Sigmoid colon (tissue), 7 donors: Measurements from ENCODE around the gene TCAIM. TPM values are rescaled to one million over a fixed set of nuclear protein-coding genes. Genes with fewer than 3 reads are reported as not detected.

Source experiments
- DNase-seq: peaks from one replicate; pipeline ENCODE4 v3.0.0-alpha.2; 2019
- H3K27ac ChIP-seq, 4 donors: fragments of 200-600 bp; sonication (generic); one replicate each; pipeline ENCODE4 v1.5.1; 2016 to 2019; ENCODE audit warnings: mild to moderate bottlenecking in 1 of 4
- H3K27me3 ChIP-seq, 3 donors: fragments of 200-600 bp; sonication (generic); one replicate each; pipeline ENCODE4 v1.5.1; 2019; ENCODE audit warnings: mild to moderate bottlenecking in 1 of 3
- H3K36me3 ChIP-seq, 4 donors: fragments of 200-600 bp; sonication (generic); one replicate each; pipeline ENCODE4 v1.5.1; 2016 to 2019
- H3K4me1 ChIP-seq, 4 donors: fragments of 200-600 bp; sonication (generic); one replicate each; pipeline ENCODE4 v1.5.1; 2017 to 2019
- H3K4me3 ChIP-seq, 4 donors: fragments of 200-600 bp; sonication (generic); one replicate each; pipeline ENCODE4 v1.5.1; 2017 to 2019; ENCODE audit warnings: mild to moderate bottlenecking in 2 of 4, moderate library complexity in 1 of 4
- H3K9me3 ChIP-seq, 4 donors: fragments of 200-600 bp in 3 of 4; sonication (generic) in 3 of 4; one replicate each; pipeline versions ENCODE4 v1.5.1 to v1.6.1; 2013 to 2019
- EP300 ChIP-seq, 4 donors: sonication (generic); formaldehyde crosslinking; IDR thresholded peaks; one replicate each; pipeline ENCODE4 v1.6.1; 2017; ENCODE audit warnings: antibody characterized with exemption in 4 of 4
- POLR2A ChIP-seq, 2 donors: fragments of 450-650 bp; IDR thresholded peaks; one replicate each; pipeline ENCODE4 v1.6.1; 2016; ENCODE audit warnings: antibody characterized with exemption in 2 of 2, mild to moderate bottlenecking in 2 of 2, moderate library complexity in 2 of 2
- POLR2AphosphoS5 ChIP-seq, 4 donors: sonication (generic); formaldehyde crosslinking; IDR thresholded peaks; one replicate each; pipeline ENCODE4 v1.6.1; 2017; ENCODE audit warnings: antibody characterized with exemption in 4 of 4
- WGBS, 2 donors: extraction: QIAGEN DNeasy Blood & Tissue Kit; methylation state at CpG; one replicate each; pipeline ENCODE4 v1.1.7; 2013; 5-methylcytosine and 5-hydroxymethylcytosine counted together
- intact Hi-C: fragments of 100-400 bp; cut with DNase I; formaldehyde crosslinking; loops from one replicate; pipeline ENCODE4 v1.15.1; 2023
- polyA plus RNA-seq, 3 donors: library from polyadenylated mRNA; stranded (reverse); fragments of 200-250 nt; gene quantifications; one replicate each; pipeline ENCODE4 v1.2.3, GENCODE V29; 2013
- total RNA-seq, 4 donors: library from RNA; depleted of rRNA; stranded (reverse); fragments of >200 nt; gene quantifications; one replicate each; pipeline ENCODE4 v1.1.0, GENCODE V29; 2016
- TF ChIP-seq, protein P1 (sequence below), 4 experiments: fragments of 450-650 bp in 3 of 4; fragments of 200-600 bp in 1 of 4; IDR thresholded peaks; one replicate each; pipeline ENCODE4 v1.5.1; 2016 to 2019; ENCODE audit warnings: antibody characterized with exemption in 4 of 4, mild to moderate bottlenecking in 3 of 4, moderate library complexity in 2 of 4
- donor health status: healthy with polysubstance abuse.
- donor health status: Bipolar disorder and iron deficiency.
- donor health status: healthy.

TCAIM gene
- total and polyA plus RNA-seq, 7 donors: 12.6 to 39.3 (median 30.3) TPM

DNA sequence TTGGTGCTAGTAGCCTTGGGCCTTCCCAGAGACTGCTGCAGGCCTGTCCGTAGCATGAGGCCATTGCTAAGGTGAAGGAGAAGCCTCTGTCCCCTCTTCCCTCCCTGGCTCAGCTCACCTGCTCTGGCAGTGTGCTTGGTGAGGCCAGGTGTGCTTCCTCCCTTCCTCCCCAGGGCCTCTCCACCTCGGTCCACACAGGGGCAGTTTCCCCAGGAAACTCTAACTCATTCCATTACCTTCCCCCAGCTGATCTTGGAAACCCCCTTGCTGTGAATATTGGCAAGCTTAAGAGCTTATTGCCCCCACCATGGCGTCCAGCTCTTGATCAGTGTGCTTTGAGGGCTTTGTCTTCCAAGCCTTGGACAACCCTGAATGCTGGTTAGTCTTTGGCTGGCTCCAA, 86.2 kb downstream of the TCAIM start:
- intact Hi-C loops: no loop called here
- no peak for TF ChIP-seq POLR2A (IDR thresholded peaks at IDR 0.05)
- no peak for TF ChIP-seq POLR2AphosphoS5 (IDR thresholded peaks at IDR 0.05)
- no peak for TF ChIP-seq EP300 (IDR thresholded peaks at IDR 0.05)
- TF ChIP-seq, protein P1, sequence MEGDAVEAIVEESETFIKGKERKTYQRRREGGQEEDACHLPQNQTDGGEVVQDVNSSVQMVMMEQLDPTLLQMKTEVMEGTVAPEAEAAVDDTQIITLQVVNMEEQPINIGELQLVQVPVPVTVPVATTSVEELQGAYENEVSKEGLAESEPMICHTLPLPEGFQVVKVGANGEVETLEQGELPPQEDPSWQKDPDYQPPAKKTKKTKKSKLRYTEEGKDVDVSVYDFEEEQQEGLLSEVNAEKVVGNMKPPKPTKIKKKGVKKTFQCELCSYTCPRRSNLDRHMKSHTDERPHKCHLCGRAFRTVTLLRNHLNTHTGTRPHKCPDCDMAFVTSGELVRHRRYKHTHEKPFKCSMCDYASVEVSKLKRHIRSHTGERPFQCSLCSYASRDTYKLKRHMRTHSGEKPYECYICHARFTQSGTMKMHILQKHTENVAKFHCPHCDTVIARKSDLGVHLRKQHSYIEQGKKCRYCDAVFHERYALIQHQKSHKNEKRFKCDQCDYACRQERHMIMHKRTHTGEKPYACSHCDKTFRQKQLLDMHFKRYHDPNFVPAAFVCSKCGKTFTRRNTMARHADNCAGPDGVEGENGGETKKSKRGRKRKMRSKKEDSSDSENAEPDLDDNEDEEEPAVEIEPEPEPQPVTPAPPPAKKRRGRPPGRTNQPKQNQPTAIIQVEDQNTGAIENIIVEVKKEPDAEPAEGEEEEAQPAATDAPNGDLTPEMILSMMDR (IDR thresholded peaks at IDR 0.05): no peak
- WGBS, 2 donors: 62 to 66% methylated on average over 3 of the region's 3 CpGs
- no peaks in the 10 kb centered on the region for H3K27me3 ChIP-seq
- no peaks in the 10 kb centered on the region for H3K36me3 ChIP-seq
- H3K4me1 ChIP-seq: no peaks in the 10 kb centered on the region
- no peak for DNase-seq
- H3K9me3 ChIP-seq: no peaks in the 10 kb centered on the region
- H3K4me3 ChIP-seq: no peak overlapping the region
- H3K27ac ChIP-seq: no peak overlapping the region

DNA sequence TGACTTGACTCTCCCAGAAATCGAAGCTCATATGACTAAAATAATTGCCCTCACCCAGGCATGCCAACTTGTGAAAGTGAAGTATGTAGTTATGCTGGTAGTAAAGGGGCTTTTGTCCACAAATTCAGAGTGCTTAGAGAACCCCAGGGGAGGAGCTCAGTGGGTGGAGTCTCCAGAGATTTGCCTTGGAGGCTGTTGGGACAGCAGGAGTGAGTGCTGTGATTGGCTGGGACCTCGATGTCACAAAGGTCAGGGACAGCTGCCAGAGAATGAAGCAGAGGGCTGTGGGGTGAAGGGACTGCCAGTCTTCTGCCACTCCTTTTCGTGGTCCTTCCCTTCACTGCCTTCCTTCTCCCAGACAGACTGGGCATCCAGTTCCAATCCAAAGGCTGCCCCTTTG, 89.1 kb downstream of the TCAIM start:
- H3K9me3 ChIP-seq: no peaks in the 10 kb centered on the region
- H3K27ac ChIP-seq: no peak overlapping the region
- no peak for DNase-seq
- no peak overlapping the region for H3K4me3 ChIP-seq
- TF ChIP-seq POLR2A (IDR thresholded peaks at IDR 0.05): no peak
- TF ChIP-seq EP300 (IDR thresholded peaks at IDR 0.05): no peak
- TF ChIP-seq, protein P1 (IDR thresholded peaks at IDR 0.05): no peak
- TF ChIP-seq POLR2AphosphoS5 (IDR thresholded peaks at IDR 0.05): no peak
- no peaks in the 10 kb centered on the region for H3K4me1 ChIP-seq
- H3K36me3 ChIP-seq: no peaks in the 10 kb centered on the region
- no peaks in the 10 kb centered on the region for H3K27me3 ChIP-seq
- intact Hi-C loops: no loop called here
- 85 to 87% methylated on average over 3 of the region's 3 CpGs for WGBS, 2 donors

DNA sequence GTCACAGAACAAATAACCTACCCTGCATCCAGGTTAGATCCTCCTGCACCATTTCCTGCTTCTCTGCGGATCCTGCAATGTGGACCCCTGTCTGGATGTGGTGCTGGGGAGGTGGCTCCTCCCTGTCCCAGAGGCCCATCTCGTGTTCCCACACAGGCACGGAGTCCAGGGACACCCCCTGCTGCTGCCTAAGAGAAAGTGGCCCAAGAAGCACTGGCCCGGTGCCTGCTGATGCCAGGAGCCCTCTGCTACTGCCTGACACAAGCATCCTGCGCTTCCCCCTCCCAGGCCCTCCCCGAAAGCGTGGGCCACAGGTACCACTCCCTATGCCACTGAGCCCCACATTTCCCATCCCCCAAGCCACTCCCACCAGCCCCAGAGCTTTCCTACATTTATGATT, 90.3 kb downstream of the TCAIM start:
- Histone ChIP-seq H3K4me3 (no peak overlapping the region), H3K36me3 (no peaks in the 10 kb centered on the region), H3K27ac (no peak overlapping the region), H3K9me3 (no peaks in the 10 kb centered on the region), H3K27me3 (no peaks in the 10 kb centered on the region), H3K4me1 (no peaks in the 10 kb centered on the region)
- 78 to 84% methylated on average over 7 of the region's 7 CpGs for WGBS, 2 donors
- TF ChIP-seq POLR2AphosphoS5 (IDR thresholded peaks at IDR 0.05): no peak
- TF ChIP-seq, protein P1 (IDR thresholded peaks at IDR 0.05): no peak
- no peak for TF ChIP-seq POLR2A (IDR thresholded peaks at IDR 0.05)
- no peak for TF ChIP-seq EP300 (IDR thresholded peaks at IDR 0.05)
- no peak for DNase-seq
- intact Hi-C loops: no loop called here

DNA sequence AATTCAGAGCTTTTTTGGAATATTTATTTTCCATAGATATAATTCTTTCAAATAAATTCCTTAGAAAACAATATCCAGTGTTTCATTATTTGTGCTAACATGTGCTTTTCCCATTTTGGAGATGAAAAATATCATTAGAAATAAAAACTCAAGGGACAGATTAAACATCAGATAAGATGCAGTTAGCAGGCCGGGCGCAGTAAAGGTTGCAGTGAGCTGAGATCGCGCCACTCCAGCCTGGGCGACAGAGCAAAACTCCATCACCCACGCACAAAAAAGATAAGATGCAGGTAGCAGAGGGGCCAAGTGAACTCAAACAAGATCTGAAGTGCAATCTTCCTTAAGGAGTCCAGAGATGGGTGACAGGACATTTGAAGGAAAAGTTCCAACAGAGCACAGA, 90.9 kb downstream of the TCAIM start:
- Histone ChIP-seq H3K9me3 (no peaks in the 10 kb centered on the region), H3K4me1 (no peaks in the 10 kb centered on the region), H3K36me3 (no peaks in the 10 kb centered on the region), H3K27ac (no peak overlapping the region), H3K27me3 (no peaks in the 10 kb centered on the region), H3K4me3 (no peak overlapping the region)
- TF ChIP-seq, protein P1 (IDR thresholded peaks at IDR 0.05): no peak
- TF ChIP-seq EP300 (IDR thresholded peaks at IDR 0.05) (no peak), POLR2AphosphoS5 (IDR thresholded peaks at IDR 0.05) (no peak), POLR2A (IDR thresholded peaks at IDR 0.05) (no peak)
- WGBS, 2 donors: 94 to 95% methylated on average over 6 of the region's 6 CpGs
- intact Hi-C loops: no loop called here
- DNase-seq: no peak

DNA sequence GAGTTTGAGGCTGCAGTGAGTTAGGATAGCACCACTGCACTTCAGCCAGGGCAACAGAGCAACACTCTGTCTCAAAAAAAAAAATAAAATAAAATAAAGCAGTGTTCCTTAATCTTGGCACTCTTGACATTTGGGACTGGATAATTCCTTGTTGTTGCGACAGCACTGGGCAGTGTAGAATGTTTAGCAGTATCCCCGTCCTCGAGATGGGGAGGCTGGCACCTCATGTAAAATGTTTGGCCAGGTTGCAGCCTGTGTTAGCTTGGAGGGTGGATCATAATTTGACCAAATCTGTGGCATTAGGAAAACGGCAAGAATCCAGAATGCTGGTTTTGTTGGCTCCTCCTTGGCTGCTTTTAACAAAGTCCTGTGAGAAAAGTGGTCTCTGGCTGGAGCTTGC, 91.9 kb downstream of the TCAIM start:
- DNase-seq: no peak
- Histone ChIP-seq H3K9me3 (no peaks in the 10 kb centered on the region), H3K36me3 (no peaks in the 10 kb centered on the region), H3K27me3 (no peaks in the 10 kb centered on the region), H3K4me1 (no peaks in the 10 kb centered on the region), H3K4me3 (no peak overlapping the region), H3K27ac (no peak overlapping the region)
- TF ChIP-seq, protein P1 (IDR thresholded peaks at IDR 0.05): no peak
- TF ChIP-seq POLR2A (IDR thresholded peaks at IDR 0.05) (no peak), POLR2AphosphoS5 (IDR thresholded peaks at IDR 0.05) (no peak), EP300 (IDR thresholded peaks at IDR 0.05) (no peak)
- intact Hi-C loops: no loop called here
- 78 to 85% methylated on average over 4 of the region's 4 CpGs for WGBS, 2 donors
